Endodermal cell (in vitro differentiated cells): Measurements from ENCODE around the gene SRPRB. TPM values are rescaled to one million over a fixed set of nuclear protein-coding genes. Genes with fewer than 3 reads are reported as not detected.

Experiments used
- DNase-seq: peaks from one replicate; pipeline ENCODE4 v3.0.0-alpha.2; 2017
- H3K27ac ChIP-seq: 2 replicates; pipeline ENCODE4 v1.5.1; 2013; ENCODE audit warnings: mild to moderate bottlenecking, low read depth, low read length, moderate library complexity
- H3K27me3 ChIP-seq: 2 replicates; pipeline ENCODE4 v1.6.1; 2013; ENCODE audit warnings: mild to moderate bottlenecking, low read length, moderate library complexity; ENCODE audit not compliant: insufficient read depth, control insufficient read depth, poor library complexity, severe bottlenecking
- H3K36me3 ChIP-seq: 2 replicates; pipeline ENCODE4 v1.7.0; 2013; ENCODE audit warnings: mild to moderate bottlenecking, low read length, moderate library complexity; ENCODE audit not compliant: control insufficient read depth, insufficient read depth
- H3K4me1 ChIP-seq: one replicate; pipeline ENCODE4 v1.7.0; 2013; ENCODE audit warnings: low read length; ENCODE audit not compliant: control insufficient read depth, insufficient read depth
- H3K4me3 ChIP-seq: 2 replicates; pipeline ENCODE4 v1.5.1; 2013; ENCODE audit warnings: mild to moderate bottlenecking, low read length, moderate library complexity
- H3K9ac ChIP-seq: 2 replicates; pipeline ENCODE4 v1.6.1; 2013; ENCODE audit warnings: mild to moderate bottlenecking, low read length, moderate library complexity; ENCODE audit not compliant: poor library complexity, severe bottlenecking; ENCODE audit errors: extremely low read depth
- H3K9me3 ChIP-seq: 2 replicates; pipeline ENCODE4 v1.6.1; 2013; ENCODE audit warnings: mild to moderate bottlenecking, low read length, moderate library complexity; ENCODE audit not compliant: control insufficient read depth
- H3K27ac Mint-ChIP-seq: 2 replicates; pipeline ENCODE4 v1.8.0; 2020; ENCODE audit warnings: mixed read lengths
- H3K27me3 Mint-ChIP-seq: 2 replicates; pipeline ENCODE4 v1.8.0; 2021; ENCODE audit warnings: mild to moderate bottlenecking, mixed read lengths; ENCODE audit not compliant: insufficient read depth
- H3K36me3 Mint-ChIP-seq: 2 replicates; pipeline ENCODE4 v1.8.0; 2020; ENCODE audit warnings: low read depth, mixed read lengths
- H3K4me1 Mint-ChIP-seq: 2 replicates; pipeline ENCODE4 v1.8.0; 2020; ENCODE audit warnings: mixed read lengths
- H3K4me3 Mint-ChIP-seq: 2 replicates; pipeline ENCODE4 v1.8.0; 2020; ENCODE audit warnings: mild to moderate bottlenecking, moderate library complexity, mixed read lengths
- H3K9me3 Mint-ChIP-seq: 2 replicates; pipeline ENCODE4 v1.8.0; 2020; ENCODE audit warnings: mild to moderate bottlenecking, mixed read lengths
- WGBS, 2 experiments: methylation state at CpG; one replicate each; pipeline versions ENCODE4 v1.1.5 to v1.1.7; 2013; ENCODE audit warnings: missing lambda C conversion rate in 2 of 2, mixed read lengths in 1 of 2; ENCODE audit not compliant: insufficient coverage in 1 of 2, insufficient read length in 1 of 2; 5-methylcytosine and 5-hydroxymethylcytosine counted together
- total RNA-seq, 2 donors: library from RNA; stranded (reverse); fragmentation: NEBNext Ultra II Directional in 1 of 2; extraction: Animal tissue kit (Norgen Biotek cat#: 25700) in 1 of 2; gene quantifications; 2 replicates in 1 of 2; 3 replicates in 1 of 2; pipeline ENCODE4 v1.2.1, GENCODE V29; 2021
- TF ChIP-seq, protein P1 (sequence below): fragments of 200-600 bp; sonication (generic); conservative IDR thresholded peaks from 2 replicates; pipeline ENCODE4 v1.5.0; 2021; ENCODE audit warnings: antibody characterized with exemption, mild to moderate bottlenecking

SRPRB gene
- total RNA-seq, 2 donors from 2014 or later = 26.1 to 33.6 TPM

GRCh38 chr3:133864616-133865015 is 59.0 kb downstream of the SRPRB start:
- WGBS, 2 experiments = 74 to 78% methylated on average over 6 to 7 of the region's 7 CpGs

GRCh38 chr3:133865136-133865855 is 59.7 kb downstream of the SRPRB start:
- Mint-ChIP-seq H3K36me3 (no peaks in the 10 kb centered on the region), H3K27ac (no peak overlapping the region), H3K4me3 (no peak overlapping the region), H3K27me3 (no peaks in the 10 kb centered on the region), H3K9me3 (no peaks in the 10 kb centered on the region), H3K4me1 (no peaks in the 10 kb centered on the region)
- no peak overlapping the region for H3K27ac ChIP-seq
- H3K9me3 ChIP-seq = no peaks in the 10 kb centered on the region
- DNase-seq = no peak
- 87 to 89% methylated on average over 4 to 5 of the region's 5 CpGs for WGBS, 2 experiments
- no peaks in the 10 kb centered on the region for H3K36me3 ChIP-seq
- no peaks in the 10 kb centered on the region for H3K4me1 ChIP-seq
- no peaks in the 10 kb centered on the region for H3K27me3 ChIP-seq
- H3K4me3 ChIP-seq = no peak overlapping the region
- TF ChIP-seq, protein P1, sequence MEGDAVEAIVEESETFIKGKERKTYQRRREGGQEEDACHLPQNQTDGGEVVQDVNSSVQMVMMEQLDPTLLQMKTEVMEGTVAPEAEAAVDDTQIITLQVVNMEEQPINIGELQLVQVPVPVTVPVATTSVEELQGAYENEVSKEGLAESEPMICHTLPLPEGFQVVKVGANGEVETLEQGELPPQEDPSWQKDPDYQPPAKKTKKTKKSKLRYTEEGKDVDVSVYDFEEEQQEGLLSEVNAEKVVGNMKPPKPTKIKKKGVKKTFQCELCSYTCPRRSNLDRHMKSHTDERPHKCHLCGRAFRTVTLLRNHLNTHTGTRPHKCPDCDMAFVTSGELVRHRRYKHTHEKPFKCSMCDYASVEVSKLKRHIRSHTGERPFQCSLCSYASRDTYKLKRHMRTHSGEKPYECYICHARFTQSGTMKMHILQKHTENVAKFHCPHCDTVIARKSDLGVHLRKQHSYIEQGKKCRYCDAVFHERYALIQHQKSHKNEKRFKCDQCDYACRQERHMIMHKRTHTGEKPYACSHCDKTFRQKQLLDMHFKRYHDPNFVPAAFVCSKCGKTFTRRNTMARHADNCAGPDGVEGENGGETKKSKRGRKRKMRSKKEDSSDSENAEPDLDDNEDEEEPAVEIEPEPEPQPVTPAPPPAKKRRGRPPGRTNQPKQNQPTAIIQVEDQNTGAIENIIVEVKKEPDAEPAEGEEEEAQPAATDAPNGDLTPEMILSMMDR = peak; percentile 54
- H3K9ac ChIP-seq = no peak overlapping the region

More at GRCh38 chr3:133864616-133865015, 59.0 kb downstream of the SRPRB start:
- no peaks in the 10 kb centered on the region for H3K36me3 ChIP-seq
- Mint-ChIP-seq H3K4me3 (no peak overlapping the region), H3K27ac (no peak overlapping the region), H3K27me3 (no peaks in the 10 kb centered on the region), H3K36me3 (no peaks in the 10 kb centered on the region), H3K4me1 (no peaks in the 10 kb centered on the region), H3K9me3 (no peaks in the 10 kb centered on the region)
- H3K9me3 ChIP-seq = no peaks in the 10 kb centered on the region
- no peak overlapping the region for H3K4me3 ChIP-seq
- no peak for DNase-seq
- H3K9ac ChIP-seq = no peak overlapping the region
- H3K27ac ChIP-seq = no peak overlapping the region
- no peaks in the 10 kb centered on the region for H3K4me1 ChIP-seq
- TF ChIP-seq, protein P1 = no peak
- no peaks in the 10 kb centered on the region for H3K27me3 ChIP-seq

DNA sequence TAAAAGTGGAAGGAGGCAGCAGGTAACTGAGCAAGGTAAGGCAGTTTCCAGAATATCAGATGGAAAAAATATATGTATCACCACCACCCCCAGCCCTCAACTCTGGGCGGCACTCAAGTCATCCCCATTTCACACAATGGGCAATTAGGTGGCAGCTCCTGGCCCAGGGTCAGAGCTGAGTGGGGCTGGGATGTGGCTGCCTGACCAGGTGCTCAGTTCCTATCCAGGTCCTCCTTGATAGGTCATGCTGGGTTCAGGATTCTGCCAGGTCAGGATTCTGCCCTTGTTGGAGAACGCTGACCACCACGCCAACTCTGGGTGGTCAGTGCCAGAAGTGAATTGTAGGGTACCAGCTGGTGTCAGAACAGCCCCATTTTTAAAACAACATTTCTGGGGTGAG is 60.5 kb downstream of the SRPRB start:
- Mint-ChIP-seq H3K27ac (no peak overlapping the region), H3K9me3 (no peaks in the 10 kb centered on the region), H3K36me3 (no peaks in the 10 kb centered on the region), H3K4me1 (no peaks in the 10 kb centered on the region), H3K4me3 (no peak overlapping the region), H3K27me3 (no peaks in the 10 kb centered on the region)
- H3K27ac ChIP-seq = no peak overlapping the region
- no peak for DNase-seq
- no peak overlapping the region for H3K4me3 ChIP-seq
- WGBS, 2 experiments = 91 to 94% methylated on average over 3 of the region's 3 CpGs
- no peaks in the 10 kb centered on the region for H3K36me3 ChIP-seq
- H3K9ac ChIP-seq = no peak overlapping the region
- H3K9me3 ChIP-seq = no peaks in the 10 kb centered on the region
- H3K27me3 ChIP-seq = no peaks in the 10 kb centered on the region
- no peaks in the 10 kb centered on the region for H3K4me1 ChIP-seq
- TF ChIP-seq, protein P1 = no peak
